Measurements from ENCODE around the gene CD86.

The CD86 gene

DNA sequence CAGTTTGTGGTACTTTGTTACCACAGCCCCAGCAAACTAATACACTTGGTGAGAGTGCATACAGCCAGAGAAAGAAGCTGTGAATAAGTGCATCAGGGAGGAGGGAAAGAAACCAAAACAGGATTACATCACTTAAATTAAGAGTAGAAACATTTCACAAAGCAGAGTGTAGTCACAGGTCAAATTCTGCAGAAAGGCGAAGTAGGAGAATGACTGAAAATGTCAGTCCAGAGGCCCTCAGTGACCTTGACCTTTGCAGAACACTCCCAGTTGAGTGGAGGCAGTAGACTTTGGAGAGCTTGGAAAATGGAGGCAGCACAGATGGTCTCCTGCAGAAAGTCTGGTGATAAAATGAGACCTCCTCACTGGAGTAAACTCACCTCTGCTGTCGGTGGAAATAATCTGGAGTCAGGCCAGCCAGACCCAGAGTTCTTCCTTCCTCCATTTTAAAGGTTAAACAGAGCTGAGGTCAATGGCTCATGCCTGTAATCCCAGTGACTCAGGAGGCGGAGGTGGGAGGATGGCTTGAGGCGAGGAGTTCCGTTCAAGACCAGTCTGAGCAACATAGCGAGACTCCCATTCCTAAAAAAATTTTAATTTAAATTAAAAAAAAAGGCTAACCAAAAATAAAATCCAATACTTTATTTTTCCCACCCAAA, 5.0 kb downstream of the CD86 start:
- DNase-seq = no peak

DNA sequence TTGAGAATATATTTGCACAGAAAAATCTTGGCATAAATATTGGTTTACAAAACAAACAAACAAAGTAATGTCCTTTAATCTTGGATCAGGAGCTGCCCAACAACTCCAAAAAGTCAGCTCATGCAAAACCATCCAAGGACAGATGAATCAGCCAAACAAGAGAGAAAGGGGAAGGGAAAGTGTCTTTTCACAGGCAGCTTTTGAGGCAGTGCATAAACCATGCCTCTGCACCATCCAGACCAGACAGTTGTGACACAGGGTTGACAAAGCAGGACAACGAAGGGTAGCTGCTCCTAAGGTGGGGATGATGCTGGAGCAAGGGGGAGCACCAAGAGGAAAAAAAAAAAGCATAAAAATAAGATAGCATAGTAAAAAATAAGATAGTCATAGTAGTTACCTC, 8.7 kb downstream of the CD86 start:
- no peak for DNase-seq

DNA sequence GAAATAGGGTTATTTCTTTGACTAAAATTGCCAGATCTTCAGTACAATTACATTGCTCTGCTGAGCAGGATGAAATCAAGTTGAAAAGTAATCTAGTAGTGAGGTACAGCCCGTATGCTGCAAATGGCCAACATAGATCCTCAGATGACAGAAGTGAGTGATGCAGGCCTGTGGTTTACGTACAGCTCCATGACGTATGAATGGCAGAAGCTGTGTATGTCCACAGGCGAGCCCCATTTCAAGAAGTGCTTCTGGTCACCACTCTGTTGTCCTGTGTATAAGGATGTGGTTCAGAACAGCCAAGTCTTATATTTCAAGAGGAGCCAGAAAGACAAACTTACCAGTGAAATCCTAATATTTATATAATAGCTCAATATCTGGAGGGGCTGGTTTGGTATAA, 9.2 kb downstream of the CD86 start:
- DNase-seq = no peak

DNA sequence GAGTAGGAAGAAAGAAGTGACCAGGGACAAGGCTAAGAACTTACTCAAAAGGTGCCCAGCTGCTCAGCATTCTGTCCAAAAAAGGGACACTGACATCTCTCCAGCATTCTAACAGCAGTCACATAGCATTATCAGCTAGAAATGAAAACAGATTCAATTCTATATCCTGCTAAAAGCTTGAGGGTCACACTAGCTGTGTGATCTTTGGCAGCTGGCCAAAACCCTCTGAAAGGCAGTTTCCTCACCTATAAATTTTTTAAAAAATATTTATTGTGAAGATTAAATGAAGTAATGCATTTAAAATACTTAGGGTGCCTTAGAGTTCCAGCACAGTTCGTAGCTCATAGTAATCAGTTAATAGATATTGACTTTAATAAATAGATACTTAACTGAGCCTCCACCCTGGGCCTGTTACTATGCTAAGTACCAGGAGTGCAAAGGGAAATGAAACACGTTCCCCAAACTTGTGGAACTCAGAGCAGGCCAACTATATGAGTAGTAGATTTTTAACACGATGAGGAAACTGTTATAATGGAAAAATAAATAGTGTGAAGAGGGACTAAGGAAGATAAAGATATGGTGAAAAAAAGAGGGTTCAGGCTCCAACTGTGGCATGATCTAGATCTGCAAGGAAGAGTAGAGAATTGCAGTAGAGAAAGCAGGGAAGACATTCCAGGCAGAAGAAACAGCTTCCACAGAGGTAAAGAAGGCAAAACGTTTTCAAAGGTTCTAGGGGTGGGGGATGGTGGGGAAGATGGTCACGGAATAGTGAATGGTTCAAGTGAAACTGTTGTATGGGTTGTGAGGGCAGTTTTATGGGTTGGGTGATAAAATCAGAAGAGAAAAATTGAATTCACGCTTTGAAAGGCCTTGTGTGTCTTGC, 11.4 kb downstream of the CD86 start:
- DNase-seq = no peak

DNA sequence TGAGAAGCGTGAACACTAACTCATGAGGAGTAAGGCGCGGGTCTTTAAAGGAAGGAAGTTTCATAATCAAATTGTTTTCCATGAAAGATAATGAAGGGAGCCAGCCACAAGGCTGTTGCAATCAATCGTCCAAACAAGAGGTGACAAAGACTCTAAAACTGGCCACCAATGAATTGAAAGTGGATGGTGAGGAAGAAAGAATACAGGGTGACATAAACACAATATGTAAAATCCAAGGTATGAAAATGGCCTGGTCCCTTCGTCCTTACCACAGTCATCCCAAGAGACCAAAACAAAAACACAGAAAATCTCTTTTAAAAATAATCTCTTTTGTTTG, 12.0 kb downstream of the CD86 start:
- no peak for DNase-seq

GRCh38 chr3:122067588-122068240, 12.6 kb downstream of the CD86 start:
- no peak for DNase-seq

- no peak for DNase-seq
Observed at GRCh38 chr3:122074621-122075265, 19.6 kb downstream of the CD86 start.

GRCh38 chr3:122076491-122077292, 21.5 kb downstream of the CD86 start:
- no peak for DNase-seq

- no peak for DNase-seq
Observed at GRCh38 chr3:122077293-122078234, 22.4 kb downstream of the CD86 start.

GRCh38 chr3:122078235-122078935, 23.2 kb downstream of the CD86 start:
- DNase-seq = peak; percentile 20

- DNase-seq = no peak
Observed at GRCh38 chr3:122079524-122080206, 24.5 kb downstream of the CD86 start.

- DNase-seq = no peak
Observed at GRCh38 chr3:122080207-122080587, 25.0 kb downstream of the CD86 start.

- no peak for DNase-seq
Observed at GRCh38 chr3:122081543-122082247, 26.5 kb downstream of the CD86 start.

GRCh38 chr3:122082357-122082756, 27.2 kb downstream of the CD86 start:
- no peak for DNase-seq

DNA sequence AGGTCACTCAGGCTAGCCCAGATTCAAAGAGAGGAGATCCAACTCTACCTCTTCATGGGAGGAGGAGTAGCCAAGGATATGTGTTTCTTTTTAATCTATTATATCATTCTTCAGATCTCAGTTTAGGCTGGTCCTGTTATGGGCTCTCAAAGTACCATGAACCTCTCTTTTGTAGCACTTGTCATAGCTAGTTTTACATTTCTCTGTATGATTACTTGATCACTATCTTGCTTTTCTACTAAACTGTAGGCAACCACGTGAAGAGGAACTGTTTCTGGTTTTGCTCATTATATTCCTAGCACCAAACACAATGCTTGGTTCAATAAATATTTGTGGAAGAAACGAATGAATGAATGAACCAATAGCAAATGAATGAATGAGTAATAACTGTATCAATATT, 29.6 kb downstream of the CD86 start:
- no peak for DNase-seq

DNA sequence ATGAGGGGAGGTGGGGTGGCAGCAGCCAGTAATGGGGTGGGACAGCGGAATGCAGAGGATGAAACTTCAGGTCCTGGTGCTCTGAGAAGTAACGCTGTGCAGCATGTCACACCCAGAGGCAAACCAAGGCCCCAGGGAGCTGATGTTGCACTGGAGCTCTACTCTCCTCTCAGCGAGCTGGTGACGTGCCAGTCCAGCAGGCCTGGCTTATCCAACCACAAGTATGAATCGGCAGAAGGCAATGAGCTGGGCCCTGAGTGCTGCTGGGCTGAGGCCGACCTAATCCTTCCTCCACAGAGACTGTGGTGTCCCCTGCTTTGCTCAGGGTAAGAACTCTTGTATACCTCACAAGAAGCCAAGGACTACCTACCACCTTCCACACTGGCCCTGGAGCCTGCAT, 30.5 kb downstream of the CD86 start:
- no peak for DNase-seq

- DNase-seq = no peak
Observed at GRCh38 chr3:122088531-122088930, 33.4 kb downstream of the CD86 start.

DNA sequence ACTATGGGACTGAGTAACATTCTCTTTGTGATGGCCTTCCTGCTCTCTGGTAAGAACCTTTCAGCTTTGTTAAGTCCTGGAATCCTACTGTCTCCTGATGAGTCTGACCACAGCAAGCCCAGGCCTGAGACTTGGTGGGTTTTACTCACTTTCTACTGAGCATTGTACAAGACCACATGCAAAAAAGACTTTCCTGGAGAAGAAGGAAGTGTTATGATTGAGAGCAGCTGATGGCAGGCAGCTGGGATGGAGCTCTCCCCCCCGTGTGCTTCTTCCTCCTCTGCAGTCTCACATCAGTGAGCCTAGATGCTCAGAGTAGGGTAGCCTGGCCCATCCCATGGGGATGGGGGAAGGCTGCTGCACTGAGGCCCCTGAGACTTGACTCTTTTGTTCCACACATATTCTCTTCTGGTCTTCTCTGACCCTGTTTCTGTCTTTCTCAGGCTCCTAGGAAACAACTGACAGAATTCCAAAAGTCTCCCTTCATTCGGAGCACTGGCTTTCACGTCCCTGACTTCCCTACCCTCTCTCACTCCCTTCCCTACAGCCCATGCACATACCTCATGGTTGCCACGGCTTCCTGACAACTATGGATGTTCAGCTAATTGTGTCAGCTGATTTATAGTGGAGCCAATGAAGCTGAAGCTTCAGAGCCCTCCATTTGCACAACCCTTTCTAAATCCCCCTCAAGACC, 36.6 kb downstream of the CD86 start:
- DNase-seq = no peak
